K562 (cell line): ENCODE data around the gene EWSR1. TPM values are rescaled to one million over a fixed set of nuclear protein-coding genes. Genes with fewer than 3 reads are reported as not detected.

Experiments
- ATAC-seq: fragments of 200-7000 bp; cut with Tn5 transposase; 3 replicates; pipeline ENCODE4 v1.9.1; 2020; ENCODE audit warnings: moderate library complexity
- BruUV-seq: library from RNA; stranded (reverse); fragments of 400-500 nt; replicated peaks from 2 replicates; lab custom pipeline; 2021; lab: Mats Ljungman, UMichigan
- CTCF ChIA-PET: fragments of 300-600 bp; formaldehyde crosslinking; extraction: SDS; loops from one replicate; lab custom pipeline; 2021; ENCODE audit warnings: low intra/inter-chr PET ratio; lab: Yijun Ruan, JAX
- POLR2A ChIA-PET: fragments of 300-600, 350-650 bp; sonication (Branson Sonifier 250); formaldehyde crosslinking; extraction: SDS; loops from one replicate; lab custom pipeline; 2021; ENCODE audit warnings: antibody characterized with exemption, inconsistent platforms; lab: Yijun Ruan, JAX
- DNase-seq, 4 experiments: peaks; one replicate each; pipeline versions ENCODE4 v3.0.0 to v3.0.0-alpha.2; 2011 to 2018; ENCODE audit warnings: low spot score in 3 of 4, mixed read lengths in 3 of 4; ENCODE audit errors: extremely low read depth in 1 of 4
- FAIRE-seq: peaks from 2 replicates; lab custom pipeline; 2011; peaks lifted over from hg19 to GRCh38; lab: Jason Lieb, UNC
- H2AFZ ChIP-seq: 2 replicates; pipeline ENCODE4 v1.6.0; 2011; ENCODE audit warnings: low read depth, low read length, control low read depth, inconsistent platforms
- H3K27ac ChIP-seq: fragments of 200-600 bp; 3 replicates; pipeline ENCODE4 v1.8.0; 2011; ENCODE audit warnings: low read depth, mild to moderate bottlenecking, control low read depth, inconsistent platforms, low read length, moderate library complexity, mixed read lengths; ENCODE audit errors: extremely low read depth
- H3K27me3 ChIP-seq, 2 experiments: fragments of 300-600 bp in 1 of 2; 2 replicates in 1 of 2; 3 replicates in 1 of 2; pipeline versions ENCODE4 v1.6.0 to v1.8.0; 2011; ENCODE audit warnings: inconsistent platforms in 2 of 2, low read length in 2 of 2, mild to moderate bottlenecking in 1 of 2, mixed read lengths in 1 of 2, moderate library complexity in 1 of 2; ENCODE audit not compliant: control insufficient read depth in 2 of 2, insufficient read depth in 2 of 2
- H3K36me3 ChIP-seq: fragments of 300-600 bp; 3 replicates; pipeline ENCODE4 v1.8.0; 2011; ENCODE audit warnings: mild to moderate bottlenecking, low read length, inconsistent platforms; ENCODE audit not compliant: control insufficient read depth, insufficient read depth
- H3K4me1 ChIP-seq, 2 experiments: fragments of 200-600 bp in 1 of 2; replicated peaks in 1 of 2; 2 replicates in 1 of 2; 3 replicates in 1 of 2; pipeline versions ENCODE4 v1.5.1 to v1.8.0; 2011; ENCODE audit warnings: inconsistent platforms in 2 of 2, low read length in 2 of 2, mild to moderate bottlenecking in 1 of 2, mixed read lengths in 1 of 2, moderate library complexity in 1 of 2; ENCODE audit not compliant: control insufficient read depth in 2 of 2, insufficient read depth in 2 of 2
- H3K4me2 ChIP-seq: 2 replicates; pipeline ENCODE4 v1.6.1; 2011; ENCODE audit warnings: low read length, control low read depth, inconsistent platforms, mixed read lengths; ENCODE audit not compliant: insufficient read depth
- H3K4me3 ChIP-seq: fragments of 200-600 bp; sonication (generic), shearing (Covaris generic); 2 replicates; pipeline ENCODE4 v1.5.1; 2016; ENCODE audit warnings: control low read depth, inconsistent platforms
- H3K79me2 ChIP-seq: fragments of 200-600 bp; 3 replicates; pipeline ENCODE4 v1.8.0; 2011; ENCODE audit warnings: low read length, inconsistent platforms; ENCODE audit not compliant: control insufficient read depth, insufficient read depth
- H3K9ac ChIP-seq, 2 experiments: 2 replicates each; pipeline versions ENCODE4 v1.6.0 to v1.6.1; 2011; ENCODE audit warnings: low read depth in 2 of 2, low read length in 2 of 2, control low read depth in 1 of 2, inconsistent platforms in 1 of 2, mild to moderate bottlenecking in 1 of 2, mixed read lengths in 1 of 2; ENCODE audit not compliant: insufficient read depth in 1 of 2
- H3K9me1 ChIP-seq: one replicate; pipeline ENCODE4 v1.6.0; 2011; ENCODE audit warnings: inconsistent platforms, mild to moderate bottlenecking, low read length, moderate library complexity; ENCODE audit not compliant: control insufficient read depth, insufficient read depth
- H3K9me3 ChIP-seq: replicated peaks from 2 replicates; pipeline ENCODE4 v1.5.1; 2011; ENCODE audit warnings: low read depth, low read length, inconsistent platforms; ENCODE audit not compliant: control insufficient read depth, insufficient read depth
- H4K20me1 ChIP-seq: replicated peaks from 2 replicates; pipeline ENCODE4 v1.6.1; 2011; ENCODE audit warnings: low read length, inconsistent platforms, mixed read lengths; ENCODE audit not compliant: control insufficient read depth, insufficient read depth
- ADNP ChIP-seq: fragments of 200-800 bp; sonication (Bioruptor generic); IDR thresholded peaks from 2 replicates; pipeline ENCODE4 v1.6.1; 2016; ENCODE audit warnings: missing genetic modification characterization, missing compliant biosample characterization
- MLLT1 ChIP-seq, 2 experiments: fragments of 450-650 bp; IDR thresholded peaks; 2 replicates each; pipeline ENCODE4 v1.6.1; 2016
- SMARCC2 ChIP-seq: fragments of 450-650 bp; IDR thresholded peaks from 2 replicates; pipeline ENCODE4 v1.6.1; 2017; ENCODE audit warnings: antibody characterized with exemption, moderate library complexity, mild to moderate bottlenecking, low read depth
- TEAD2 ChIP-seq: fragments of 450-650 bp; IDR thresholded peaks from 2 replicates; pipeline ENCODE4 v1.6.1; 2016; ENCODE audit warnings: missing genetic modification characterization, control low read depth, missing compliant biosample characterization
- WGBS: fragments of 100-300 bp; shearing (Covaris generic); methylation state at CpG from one replicate; pipeline ENCODE4 v1.1.6; 2016; ENCODE audit warnings: low coverage, mixed read lengths; ENCODE audit not compliant: insufficient coverage; ENCODE audit errors: missing lambda C conversion rate; 5-methylcytosine and 5-hydroxymethylcytosine counted together
- in situ Hi-C: fragments of 300-500 bp; cut with MboI; formaldehyde crosslinking; loops from 4 replicates; pipeline ENCODE4 v1.15.0; 2018; ENCODE audit warnings: inconsistent platforms, mixed read lengths
- intact Hi-C: fragments of 100-400 bp; cut with micrococcal nuclease; formaldehyde crosslinking; loops from 2 replicates; pipeline ENCODE4 v1.14.2; 2022
- polyA plus RNA-seq, 8 experiments: library from polyadenylated mRNA; depleted of rRNA in 4 of 8; stranded (reverse) in 5 of 8; unstranded in 3 of 8; fragments of >200 nt; fragmentation: Nextera tagmentation in 2 of 8; fragmentation: Illumina TruSeq in 1 of 8; extraction: Ambion mirVana in 2 of 8; extraction: Trizol in 1 of 8; gene quantifications; 2 replicates each; pipeline versions ENCODE4 v1.2.1 to v1.2.3, GENCODE V29; 2011 to 2014; ENCODE audit warnings: inconsistent platforms in 1 of 8, missing spikeins in 1 of 8
- total RNA-seq, 7 experiments: library from RNA; depleted of rRNA in 6 of 7; stranded (reverse); fragments of >200 nt in 6 of 7; fragmentation: Illumina TruSeq in 2 of 7; extraction: Trizol in 2 of 7; gene quantifications; 2 replicates each; pipeline versions ENCODE4 v1.2.1 to v1.2.3, GENCODE V29; 2011 to 2021; ENCODE audit warnings: low replicate concordance in 1 of 7

The EWSR1 gene
- total and polyA plus RNA-seq, 9 of the 15 experiments (the other 6 are each of a cell fraction or from before 2014, with no cell fraction given), result 83.3 to 450 (median 239) TPM

GRCh38 chr22:29305836-29306174 lies 37.7 kb downstream of the EWSR1 start:
- DNase-seq (no peak), FAIRE-seq (no peak), ATAC-seq (no peak)
- in situ Hi-C loops, result no loop called here
- peak overlapping the region; percentile 72 for H2AFZ ChIP-seq
- H3K9me3 ChIP-seq, result no peaks in the 10 kb centered on the region
- WGBS, result 48% methylated on average over 5 of the region's 7 CpGs
- POLR2A ChIA-PET, result interaction anchor here (0.6 to 1.2 kb wide), 3 partner anchors 13 to 496 kb away, joined by 3 to 4 read pairs (median 3); no protein-coding TSS in a partner anchor
- H3K27me3 ChIP-seq, result no peaks in the 10 kb centered on the region
- peaks cover 8% of the 10 kb centered on the region; the same call in 1 of the 3 replicates for H3K36me3 ChIP-seq
- peak overlapping the region in 1 of 2 experiments; percentile 37; a peak in 1 of 4 replicates for H3K9ac ChIP-seq
- H3K4me3 ChIP-seq, result no peak overlapping the region
- peak overlapping the region; percentile 53; the same call in 1 of the 3 replicates for H3K27ac ChIP-seq
- H3K79me2 ChIP-seq, result peaks cover 18% of the 10 kb centered on the region
- TF ChIP-seq ADNP (tag) (peak; percentile 66), SMARCC2 (no peak), MLLT1 (IDR thresholded peaks at IDR 0.05) (0 out of 4 replicates have a peak, but pooled peaks of 1 of the 2 experiments have one; percentile 22), TEAD2 (tag) (no peak)
- CTCF ChIA-PET, result no interaction called here
- peak overlapping the region; percentile 81; the same call in 1 of the 2 replicates for H3K4me2 ChIP-seq
- no TSS peak for BruUV-seq
- intact Hi-C loops, result no loop called here
- H3K9me1 ChIP-seq, result no peaks in the 10 kb centered on the region
- no peaks in the 10 kb centered on the region; the same call in 1 of the 2 replicates for H4K20me1 ChIP-seq
- H3K4me1 ChIP-seq, result peaks cover 20 to 86% of the 10 kb centered on the region in 2 experiments
